HG02623 (cell line): Measurements from ENCODE around the gene ZNF573.

Source experiments
- ATAC-seq: cut with Tn5 transposase; IDR thresholded peaks from one replicate; pipeline ENCODE4 v1.9.1; 2021; ENCODE audit warnings: moderate library complexity; ENCODE audit not compliant: unreplicated experiment

The ZNF573 gene

GRCh38 chr19:37695144-37695899 is 84.1 kb downstream of the ZNF573 start:
- ATAC-seq, result no peak

GRCh38 chr19:37692956-37693620 is 86.3 kb downstream of the ZNF573 start:
- ATAC-seq, result no peak

GRCh38 chr19:37691881-37692504 is 87.4 kb downstream of the ZNF573 start:
- ATAC-seq, result no peak
